Adrenal gland (tissue), 12 donors: Measurements from ENCODE around the gene ASCC1. TPM values are rescaled to one million over a fixed set of nuclear protein-coding genes. Genes with fewer than 3 reads are reported as not detected.

Source experiments
- DNase-seq, 7 donors: peaks; one replicate each; pipeline ENCODE4 v3.0.0-alpha.2; 2019 to 2020
- H3K27ac ChIP-seq, 5 donors: fragments of 200-600 bp; sonication (generic) in 4 of 5; 1 replicate in 3 of 5; 2 replicates in 2 of 5; pipeline versions ENCODE4 v1.5.1 to v1.8.0; 2016 to 2020; ENCODE audit warnings: mild to moderate bottlenecking in 1 of 5
- H3K27me3 ChIP-seq: fragments of 200-600 bp; 2 replicates; pipeline ENCODE4 v1.8.0; 2021
- H3K36me3 ChIP-seq, 2 donors: fragments of 200-600 bp; replicated peaks in 1 of 2; 1 replicate in 1 of 2; 2 replicates in 1 of 2; pipeline versions ENCODE4 v1.5.1 to v1.8.0; 2018 to 2022
- H3K4me1 ChIP-seq, 2 donors: fragments of 200-600 bp; replicated peaks in 1 of 2; 1 replicate in 1 of 2; 2 replicates in 1 of 2; pipeline versions ENCODE4 v1.5.1 to v1.8.0; 2018 to 2021
- H3K4me3 ChIP-seq, 4 donors: fragments of 200-600 bp; sonication (generic) in 3 of 4; one replicate each; pipeline ENCODE4 v1.5.1; 2016 to 2018
- H3K9me3 ChIP-seq, 3 donors: fragments of 200-600 bp; sonication (generic) in 1 of 3; replicated peaks in 1 of 3; 1 replicate in 2 of 3; 2 replicates in 1 of 3; pipeline versions ENCODE4 v1.5.1 to v1.8.0; 2016 to 2021
- CTCF ChIP-seq, 6 experiments: fragments of 450-650 bp in 4 of 6; fragments of 200-600 bp in 2 of 6; sonication (generic) in 1 of 6; IDR thresholded peaks; 1 replicate in 5 of 6; 2 replicates in 1 of 6; pipeline versions ENCODE4 v1.5.1 to v1.8.0; 2016 to 2021; ENCODE audit warnings: antibody characterized with exemption in 6 of 6, mild to moderate bottlenecking in 2 of 6, moderate library complexity in 1 of 6
- POLR2A ChIP-seq, 2 donors: fragments of 450-650 bp; IDR thresholded peaks; one replicate each; pipeline ENCODE4 v1.6.1; 2017; ENCODE audit warnings: antibody characterized with exemption in 2 of 2, mild to moderate bottlenecking in 2 of 2, moderate library complexity in 1 of 2
- WGBS, 4 donors: extraction: QIAGEN DNeasy Blood & Tissue Kit in 2 of 4; methylation state at CpG; one replicate each; pipeline versions ENCODE4 v1.1.5 to v1.1.7; 2013 to 2017; 5-methylcytosine and 5-hydroxymethylcytosine counted together
- intact Hi-C, 2 donors: fragments of 100-400 bp; cut with DNase I; formaldehyde crosslinking; loops; one replicate each; pipeline versions ENCODE4 v1.14.1 to v1.15.0; 2022 to 2023
- polyA plus RNA-seq, 3 donors: library from polyadenylated mRNA; stranded (reverse); fragments of 200-250 nt in 2 of 3; fragments of 350-450 nt in 1 of 3; fragmentation: Illumina TruSeq in 1 of 3; extraction: RNeasy Lipid Tissue Mini Kit (QIAGEN cat#74804) in 1 of 3; gene quantifications; one replicate each; pipeline ENCODE4 v1.2.3, GENCODE V29; 2013 to 2014
- total RNA-seq, 9 donors: library from RNA; depleted of rRNA in 4 of 9; stranded (reverse); fragments of >200 nt in 4 of 9; fragments of 120-200 nt in 1 of 9; fragmentation: NEBNext Ultra II Directional in 1 of 9; extraction: Animal tissue kit (Norgen Biotek cat#: 25700) in 1 of 9; gene quantifications; one replicate each; pipeline versions ENCODE4 v1.1.0 to v1.2.4, GENCODE V29; 2013 to 2023
- donor health status: healthy with polysubstance abuse.
- donor health status: Bipolar disorder and iron deficiency.
- donor health status: DM: yes; HTN: yes; CAD: no.
- donor health status: DM: no; HTN: no; CAD: no.
- donor health status: DM: no; HTN: no; CAD: no.
- donor health status: DM: yes; HTN: yes; CAD: no.

ASCC1 gene
- total and polyA plus RNA-seq, 12 donors, result 9.7 to 101 (median 36.7) TPM

DNA sequence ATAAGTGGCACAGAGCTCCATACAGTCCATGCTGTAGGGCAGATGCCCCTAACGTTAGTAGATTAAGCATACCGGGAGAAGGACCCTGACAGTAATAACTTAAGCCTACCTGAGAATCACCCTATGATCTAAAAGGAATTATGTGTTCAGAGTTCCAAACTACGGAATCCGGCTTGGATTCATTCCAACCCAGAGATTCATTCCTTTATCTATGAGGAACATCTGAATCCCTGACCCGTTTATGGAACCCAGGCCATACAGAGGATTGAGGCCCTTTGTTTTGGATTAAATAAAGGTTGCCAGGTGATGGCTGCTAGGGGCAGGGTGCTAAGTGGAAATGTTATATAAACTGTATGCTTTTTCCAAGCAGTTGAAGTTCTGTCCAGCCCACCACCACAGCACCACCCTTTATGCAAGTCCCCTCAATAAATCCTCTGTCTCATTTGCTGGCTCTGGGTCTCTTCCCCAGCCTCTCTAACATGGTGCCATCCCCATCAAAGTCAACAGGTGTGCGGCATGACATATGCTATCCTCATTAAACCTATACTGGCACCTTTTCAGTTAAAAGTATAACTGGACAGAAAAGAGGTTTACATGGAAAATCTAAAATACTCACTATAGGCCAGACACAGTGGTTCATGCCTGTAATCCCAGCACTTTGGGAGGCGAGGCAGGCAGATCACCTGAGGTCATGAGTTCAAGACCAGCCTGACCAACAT lies 9.4 kb downstream of the ASCC1 start:
- peaks cover 0 to 76% of the 10 kb centered on the region in 2 donors for H3K36me3 ChIP-seq
- intact Hi-C loops, result no loop called here
- no peaks in the 10 kb centered on the region for H3K9me3 ChIP-seq
- DNase-seq, result peak in 1 of 7 donors; percentile 23
- H3K27me3 ChIP-seq, result no peaks in the 10 kb centered on the region
- no peak overlapping the region for H3K27ac ChIP-seq
- TF ChIP-seq CTCF (IDR thresholded peaks at IDR 0.05), result no peak
- TF ChIP-seq POLR2A (IDR thresholded peaks at IDR 0.05), result no peak
- H3K4me3 ChIP-seq, result no peak overlapping the region
- H3K4me1 ChIP-seq, result peaks cover 0 to 8% of the 10 kb centered on the region in 2 donors
- 82 to 92% (median 83%) methylated on average over 7 of the region's 7 CpGs for WGBS, 4 donors

DNA sequence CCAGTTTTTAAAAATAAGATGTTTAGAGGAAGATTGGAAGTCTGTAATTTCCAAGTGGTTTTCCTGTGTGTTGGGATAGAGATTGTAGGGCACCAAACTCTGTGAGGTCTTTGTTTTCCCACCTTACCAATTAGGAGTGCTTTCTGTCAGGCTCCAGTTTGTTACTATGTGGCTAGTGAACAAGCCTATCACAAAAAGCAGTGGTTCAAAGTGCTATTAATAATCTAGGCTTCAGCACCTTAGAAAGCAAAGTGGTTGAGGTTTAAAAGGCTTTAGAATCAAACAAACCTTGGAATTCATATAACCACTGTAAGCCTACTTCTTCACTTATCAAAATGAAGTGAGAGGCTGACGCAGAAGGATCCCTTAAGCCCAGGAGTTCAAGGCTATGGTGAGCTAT lies 11.4 kb downstream of the ASCC1 start:
- no peak overlapping the region for H3K27ac ChIP-seq
- no peak for TF ChIP-seq POLR2A (IDR thresholded peaks at IDR 0.05)
- TF ChIP-seq CTCF (IDR thresholded peaks at IDR 0.05), result no peak
- H3K4me1 ChIP-seq, result no peaks in the 10 kb centered on the region
- peak in 1 of 7 donors; percentile 50 for DNase-seq
- intact Hi-C loops, result no loop called here
- H3K4me3 ChIP-seq, result no peak overlapping the region
- WGBS, 4 donors, result 53 to 64% (median 59%) methylated on average over 1 of the region's 1 CpG
- no peaks in the 10 kb centered on the region for H3K27me3 ChIP-seq
- peaks cover 0 to 74% of the 10 kb centered on the region in 2 donors for H3K36me3 ChIP-seq
- H3K9me3 ChIP-seq, result no peaks in the 10 kb centered on the region

DNA sequence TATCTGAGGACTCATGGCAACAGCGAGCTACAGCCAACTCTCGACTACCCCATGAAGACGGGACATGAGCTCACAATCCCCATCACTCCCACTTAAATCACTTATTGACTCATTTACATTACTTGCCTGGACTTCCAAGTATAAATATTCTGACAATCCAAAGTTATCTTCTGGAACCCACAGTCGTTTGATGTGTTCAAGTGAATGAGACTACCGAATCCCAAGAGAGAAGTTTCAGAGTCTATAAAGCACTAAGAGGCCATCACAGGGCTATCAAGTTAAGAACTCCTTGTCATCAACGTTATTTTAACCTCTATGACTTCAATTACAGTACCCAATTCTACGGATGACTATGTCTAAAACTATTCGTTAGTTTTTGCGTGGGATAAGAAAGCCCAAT lies 11.8 kb downstream of the ASCC1 start:
- intact Hi-C loops, result no loop called here
- peaks cover 0 to 74% of the 10 kb centered on the region in 2 donors for H3K36me3 ChIP-seq
- 86 to 90% (median 88%) methylated on average over 9 of the region's 9 CpGs for WGBS, 4 donors

GRCh38 chr10:72201293-72201692 lies 14.8 kb downstream of the ASCC1 start:
- TF ChIP-seq POLR2A (IDR thresholded peaks at IDR 0.05) (no peak), CTCF (IDR thresholded peaks at IDR 0.05) (no peak)
- H3K27ac ChIP-seq, result no peak overlapping the region
- 81 to 100% (median 98%) methylated on average over 4 to 5 of the region's 5 CpGs for WGBS, 4 donors
- no peaks in the 10 kb centered on the region for H3K9me3 ChIP-seq
- peaks cover 0 to 64% of the 10 kb centered on the region in 2 donors for H3K36me3 ChIP-seq
- H3K4me1 ChIP-seq, result no peaks in the 10 kb centered on the region
- DNase-seq, result no peak
- intact Hi-C loops, result no loop called here
- no peak overlapping the region for H3K4me3 ChIP-seq
- no peaks in the 10 kb centered on the region for H3K27me3 ChIP-seq

More for the DNA sequence above, 11.8 kb downstream of the ASCC1 start:
- Histone ChIP-seq H3K4me3 (no peak overlapping the region), H3K9me3 (no peaks in the 10 kb centered on the region), H3K4me1 (no peaks in the 10 kb centered on the region), H3K27me3 (no peaks in the 10 kb centered on the region), H3K27ac (no peak overlapping the region)
- DNase-seq, result no peak
- TF ChIP-seq POLR2A (IDR thresholded peaks at IDR 0.05) (no peak), CTCF (IDR thresholded peaks at IDR 0.05) (no peak)
